SK-N-SH (cell line): Measurements from ENCODE around the gene KMT2E. TPM values are rescaled to one million over a fixed set of nuclear protein-coding genes. Genes with fewer than 3 reads are reported as not detected.

ENCODE experiments used
- CTCF ChIA-PET: fragments of 300-600, 350-600 bp; formaldehyde crosslinking; extraction: SDS; loops from one replicate; lab custom pipeline; 2021; lab: Yijun Ruan, JAX
- POLR2A ChIA-PET: fragments of 350-600 bp; sonication (Branson Sonifier 250); formaldehyde crosslinking; extraction: SDS; loops from one replicate; lab custom pipeline; 2020; ENCODE audit warnings: antibody characterized with exemption, inconsistent platforms; lab: Yijun Ruan, JAX
- DNase-seq: peaks from one replicate; pipeline ENCODE4 v3.0.0; 2012
- H2AFZ ChIP-seq: fragments of 200-600 bp; sonication (generic); 2 replicates; pipeline ENCODE4 v1.8.1; 2016; ENCODE audit warnings: antibody characterized with exemption, mild to moderate bottlenecking, low read depth
- H3F3A ChIP-seq: fragments of 200-600 bp; sonication (generic); replicated peaks from 2 replicates; pipeline ENCODE3; 2016; ENCODE audit warnings: antibody characterized with exemption, mild to moderate bottlenecking; ENCODE audit not compliant: insufficient read depth
- H3K27ac ChIP-seq, 2 experiments: fragments of 200-500 bp in 1 of 2; fragments of 200-600 bp in 1 of 2; sonication (Bioruptor generic) in 1 of 2; sonication (generic), shearing (Covaris generic) in 1 of 2; 2 replicates each; pipeline versions ENCODE4 v1.5.1 to v1.6.1; 2014 to 2016; ENCODE audit warnings: low read depth in 2 of 2, inconsistent platforms in 1 of 2, low read length in 1 of 2, mild to moderate bottlenecking in 1 of 2, mixed read lengths in 1 of 2
- H3K27me3 ChIP-seq: fragments of 200-600 bp; sonication (generic), shearing (Covaris generic); 2 replicates; pipeline ENCODE4 v1.6.1; 2016; ENCODE audit warnings: mixed run types; ENCODE audit not compliant: insufficient read depth
- H3K36me3 ChIP-seq, 2 experiments: fragments of 200-500 bp in 1 of 2; fragments of 200-600 bp in 1 of 2; sonication (Bioruptor generic) in 1 of 2; sonication (generic) in 1 of 2; replicated peaks in 1 of 2; 2 replicates each; pipeline versions ENCODE3 to v1.5.1; 2014 to 2016; ENCODE audit warnings: low read length in 1 of 2, mild to moderate bottlenecking in 1 of 2; ENCODE audit not compliant: insufficient read depth in 2 of 2, control insufficient read depth in 1 of 2
- H3K4me1 ChIP-seq, 2 experiments: fragments of 200-500 bp in 1 of 2; fragments of 200-600 bp in 1 of 2; sonication (Bioruptor generic) in 1 of 2; sonication (generic), shearing (Covaris generic) in 1 of 2; 2 replicates each; pipeline versions ENCODE4 v1.5.1 to v1.6.1; 2014 to 2016; ENCODE audit warnings: low read depth in 1 of 2, low read length in 1 of 2, mixed run types in 1 of 2; ENCODE audit not compliant: insufficient read depth in 2 of 2, control insufficient read depth in 1 of 2
- H3K4me2 ChIP-seq: fragments of 200-600 bp; sonication (generic), shearing (Covaris generic); 2 replicates; pipeline ENCODE4 v1.6.1; 2017; ENCODE audit warnings: mixed run types
- H3K4me3 ChIP-seq, 2 experiments: fragments of 200-500 bp in 1 of 2; fragments of 200-600 bp in 1 of 2; sonication (Bioruptor generic) in 1 of 2; sonication (generic), shearing (Covaris generic) in 1 of 2; 2 replicates each; pipeline versions ENCODE4 v1.5.1 to v1.8.1; 2014 to 2016; ENCODE audit warnings: low read depth in 2 of 2, inconsistent platforms in 1 of 2, low read length in 1 of 2, mild to moderate bottlenecking in 1 of 2, mixed read lengths in 1 of 2, moderate library complexity in 1 of 2
- H3K79me2 ChIP-seq: fragments of 200-600 bp; sonication (generic); 2 replicates; pipeline ENCODE4 v1.8.1; 2017; ENCODE audit warnings: mild to moderate bottlenecking; ENCODE audit not compliant: insufficient read depth
- H3K9ac ChIP-seq: fragments of 200-600 bp; sonication (generic); 2 replicates; pipeline ENCODE4 v1.6.1; 2017; ENCODE audit warnings: mixed run types
- H3K9me2 ChIP-seq: fragments of 200-600 bp; sonication (generic); 2 replicates; pipeline ENCODE4 v1.6.1; 2017; ENCODE audit warnings: mixed run types
- H3K9me3 ChIP-seq: fragments of 200-600 bp; sonication (generic); 2 replicates; pipeline ENCODE4 v1.6.1; 2017; ENCODE audit warnings: mixed run types, mild to moderate bottlenecking, moderate library complexity
- H4K20me1 ChIP-seq: fragments of 200-600 bp; sonication (generic); 2 replicates; pipeline ENCODE4 v1.6.1; 2017; ENCODE audit warnings: mild to moderate bottlenecking, mixed run types; ENCODE audit not compliant: insufficient read depth
- FOSL2 ChIP-seq: IDR thresholded peaks from 2 replicates; pipeline ENCODE4 v1.4.0; 2012; ENCODE audit warnings: low read depth, mild to moderate bottlenecking, moderate library complexity, borderline replicate concordance
- FOXJ3 ChIP-seq: sonication (generic); formaldehyde crosslinking; IDR thresholded peaks from 2 replicates; pipeline ENCODE4 v1.5.1; 2020; ENCODE audit warnings: mild to moderate bottlenecking, missing genetic modification reagents
- FOXM1 ChIP-seq: IDR thresholded peaks from 2 replicates; pipeline ENCODE4 v1.4.0; 2012; ENCODE audit warnings: low read depth, mild to moderate bottlenecking
- POLR2AphosphoS5 ChIP-seq: IDR thresholded peaks from 2 replicates; pipeline ENCODE4 v1.6.1; 2012; ENCODE audit warnings: low read depth, low read length
- RCOR1 ChIP-seq: fragments of 150-350 bp; IDR thresholded peaks from 2 replicates; pipeline ENCODE4 v1.6.1; 2017; ENCODE audit warnings: antibody characterized with exemption, low read length
- RXRA ChIP-seq: IDR thresholded peaks from 2 replicates; pipeline ENCODE4 v1.4.0; 2012; ENCODE audit warnings: low read depth, mild to moderate bottlenecking, borderline replicate concordance
- SIN3A ChIP-seq: IDR thresholded peaks from 2 replicates; pipeline ENCODE4 v1.6.1; 2012; ENCODE audit warnings: low read depth, mild to moderate bottlenecking, low read length, moderate library complexity, borderline replicate concordance
- YY1 ChIP-seq: IDR thresholded peaks from 2 replicates; pipeline ENCODE4 v1.4.0; 2012; ENCODE audit warnings: low read depth, mild to moderate bottlenecking
- WGBS: methylation state at CpG from one replicate; pipeline ENCODE4 v1.1.6; 2017; ENCODE audit warnings: low lambda C conversion rate; 5-methylcytosine and 5-hydroxymethylcytosine counted together
- polyA plus RNA-seq, 3 experiments: library from polyadenylated mRNA; depleted of rRNA; stranded (reverse); fragments of >200 nt; gene quantifications; 2 replicates each; pipeline ENCODE4 v1.2.3, GENCODE V29; 2012
- TF ChIP-seq, protein P1 (sequence below): IDR thresholded peaks from 2 replicates; pipeline ENCODE4 v1.6.1; 2012; ENCODE audit warnings: mild to moderate bottlenecking, low read depth, low read length, moderate library complexity
- TF ChIP-seq, protein P2 (sequence below): IDR thresholded peaks from 2 replicates; pipeline ENCODE4 v1.4.0; 2012; ENCODE audit warnings: low read depth
- TF ChIP-seq, protein P3 (sequence below): fragments of 150-350 bp; IDR thresholded peaks from 2 replicates; pipeline ENCODE4 v1.6.1; 2016; ENCODE audit warnings: mild to moderate bottlenecking, low read depth, low read length

Gene KMT2E
- polyA plus RNA-seq, 1 of the 3 experiments (the other 2 are of a cell fraction) = 6.4 TPM

DNA sequence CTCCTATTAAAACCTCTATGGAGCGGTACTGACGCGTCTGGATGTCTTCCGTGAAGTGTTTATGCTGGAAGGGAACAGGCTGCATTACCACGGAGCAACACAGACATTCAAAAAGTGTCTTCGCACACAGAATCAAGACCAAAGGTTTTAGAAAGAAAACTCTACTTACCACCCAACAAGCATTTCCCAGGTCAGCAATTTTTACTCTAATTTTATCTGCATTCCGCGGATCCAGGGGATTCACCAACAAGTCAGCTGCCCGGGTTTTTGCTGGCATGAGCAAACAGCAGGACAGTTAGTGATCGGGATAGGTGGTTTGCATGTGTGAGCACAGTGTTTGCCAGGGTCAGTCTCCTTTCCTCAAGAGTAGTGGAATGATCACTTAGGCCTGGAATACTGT is 118.8 kb downstream of the KMT2E start:
- Histone ChIP-seq H3K9me3 (no peaks in the 10 kb centered on the region), H3K9me2 (no peaks in the 10 kb centered on the region), H3K27ac (no peak overlapping the region), H2AFZ (no peak overlapping the region), H3K4me3 (no peak overlapping the region), H3K36me3 (peaks cover 24 to 40% of the 10 kb centered on the region in 2 experiments), H3F3A (no peaks in the 10 kb centered on the region), H3K4me2 (no peak overlapping the region), H3K79me2 (peaks cover 55% of the 10 kb centered on the region), H3K4me1 (no peaks in the 10 kb centered on the region; a peak in 1 of 4 replicates), H3K27me3 (no peaks in the 10 kb centered on the region), H4K20me1 (peaks cover 33% of the 10 kb centered on the region; the same call in 1 of the 2 replicates), H3K9ac (no peak overlapping the region)
- DNase-seq = no peak
- WGBS = 98% methylated on average over 10 of the region's 10 CpGs
- CTCF ChIA-PET = interaction anchor here (1.9 to 2.4 kb wide), 2 partner anchors 8 to 152 kb away, joined by 4 to 9 read pairs; no protein-coding TSS in a partner anchor
- POLR2A ChIA-PET = no interaction called here
- TF ChIP-seq, protein P1, sequence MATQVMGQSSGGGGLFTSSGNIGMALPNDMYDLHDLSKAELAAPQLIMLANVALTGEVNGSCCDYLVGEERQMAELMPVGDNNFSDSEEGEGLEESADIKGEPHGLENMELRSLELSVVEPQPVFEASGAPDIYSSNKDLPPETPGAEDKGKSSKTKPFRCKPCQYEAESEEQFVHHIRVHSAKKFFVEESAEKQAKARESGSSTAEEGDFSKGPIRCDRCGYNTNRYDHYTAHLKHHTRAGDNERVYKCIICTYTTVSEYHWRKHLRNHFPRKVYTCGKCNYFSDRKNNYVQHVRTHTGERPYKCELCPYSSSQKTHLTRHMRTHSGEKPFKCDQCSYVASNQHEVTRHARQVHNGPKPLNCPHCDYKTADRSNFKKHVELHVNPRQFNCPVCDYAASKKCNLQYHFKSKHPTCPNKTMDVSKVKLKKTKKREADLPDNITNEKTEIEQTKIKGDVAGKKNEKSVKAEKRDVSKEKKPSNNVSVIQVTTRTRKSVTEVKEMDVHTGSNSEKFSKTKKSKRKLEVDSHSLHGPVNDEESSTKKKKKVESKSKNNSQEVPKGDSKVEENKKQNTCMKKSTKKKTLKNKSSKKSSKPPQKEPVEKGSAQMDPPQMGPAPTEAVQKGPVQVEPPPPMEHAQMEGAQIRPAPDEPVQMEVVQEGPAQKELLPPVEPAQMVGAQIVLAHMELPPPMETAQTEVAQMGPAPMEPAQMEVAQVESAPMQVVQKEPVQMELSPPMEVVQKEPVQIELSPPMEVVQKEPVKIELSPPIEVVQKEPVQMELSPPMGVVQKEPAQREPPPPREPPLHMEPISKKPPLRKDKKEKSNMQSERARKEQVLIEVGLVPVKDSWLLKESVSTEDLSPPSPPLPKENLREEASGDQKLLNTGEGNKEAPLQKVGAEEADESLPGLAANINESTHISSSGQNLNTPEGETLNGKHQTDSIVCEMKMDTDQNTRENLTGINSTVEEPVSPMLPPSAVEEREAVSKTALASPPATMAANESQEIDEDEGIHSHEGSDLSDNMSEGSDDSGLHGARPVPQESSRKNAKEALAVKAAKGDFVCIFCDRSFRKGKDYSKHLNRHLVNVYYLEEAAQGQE = no peak
- no peak for TF ChIP-seq FOXM1

DNA sequence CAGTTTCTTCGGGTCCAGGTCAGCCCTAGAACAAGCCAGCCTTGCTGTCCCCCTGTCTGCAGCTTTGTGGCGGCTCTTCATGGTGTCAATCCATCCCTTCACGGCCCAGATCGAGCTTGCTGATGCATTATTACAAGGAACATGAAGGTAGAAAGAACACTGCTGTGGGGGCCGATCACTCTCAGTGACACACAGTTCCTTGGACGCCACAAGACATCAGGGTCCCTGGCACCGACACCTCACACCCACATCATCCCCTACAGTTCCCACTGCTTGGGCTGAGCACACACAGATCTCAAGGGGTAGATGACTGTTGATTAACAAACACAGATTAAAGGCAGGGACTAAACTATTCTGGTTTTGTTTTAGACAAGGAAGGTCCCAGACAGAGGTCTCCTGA is 119.4 kb downstream of the KMT2E start:
- Histone ChIP-seq H3K9me2 (no peaks in the 10 kb centered on the region), H3K27ac (no peak overlapping the region), H3K4me3 (no peak overlapping the region), H3K9me3 (no peaks in the 10 kb centered on the region), H3K4me1 (no peaks in the 10 kb centered on the region; a peak in 1 of 4 replicates), H3K4me2 (no peak overlapping the region), H3K36me3 (peaks cover 28 to 42% of the 10 kb centered on the region in 2 experiments), H2AFZ (no peak overlapping the region), H3K79me2 (peaks cover 57% of the 10 kb centered on the region), H4K20me1 (peaks cover 33% of the 10 kb centered on the region; the same call in 1 of the 2 replicates), H3K9ac (no peak overlapping the region), H3K27me3 (no peaks in the 10 kb centered on the region), H3F3A (no peaks in the 10 kb centered on the region)
- POLR2A ChIA-PET = no interaction called here
- WGBS = 98% methylated on average over 7 of the region's 7 CpGs
- CTCF ChIA-PET = interaction anchor here (1.9 kb wide), 1 partner anchor 153 kb away, joined by 4 read pairs; no protein-coding TSS in a partner anchor
- no peak for DNase-seq
- no peak for TF ChIP-seq RCOR1
- TF ChIP-seq FOSL2 = no peak

DNA sequence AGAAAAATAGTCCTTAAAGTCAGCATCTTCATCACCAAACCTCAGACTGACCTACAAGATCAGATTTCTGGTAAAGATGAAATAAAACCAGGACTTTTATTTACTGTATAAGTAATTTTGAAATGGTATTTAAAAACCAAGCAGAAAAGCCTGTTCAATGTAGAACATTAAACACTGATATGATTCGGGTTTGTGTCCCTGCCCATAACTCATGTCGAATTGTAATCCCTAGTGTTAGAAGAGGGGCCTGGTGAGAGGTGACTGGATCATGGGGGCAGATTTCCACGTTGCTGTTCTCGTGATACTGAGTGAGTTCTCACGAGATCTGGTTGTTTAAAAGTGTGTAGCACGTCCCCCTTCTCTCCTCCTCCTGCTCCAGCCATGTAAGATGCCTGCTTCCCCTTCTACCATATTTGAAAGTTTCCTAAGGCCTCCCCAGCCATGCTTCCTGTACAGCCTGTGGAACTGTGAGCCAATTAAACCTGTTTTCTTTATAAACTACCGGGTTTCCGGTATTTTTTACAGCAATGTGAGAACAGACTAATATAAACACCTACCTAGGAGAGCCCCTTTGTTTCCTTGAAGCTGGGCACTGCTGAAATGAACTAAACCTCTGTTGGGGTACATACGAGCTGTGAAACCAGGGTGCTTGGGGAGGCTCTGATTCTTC is 120.1 kb downstream of the KMT2E start:
- no peak for DNase-seq
- H3K9me3 ChIP-seq = no peaks in the 10 kb centered on the region
- no peak overlapping the region for H3K27ac ChIP-seq
- POLR2A ChIA-PET = no interaction called here
- no peak overlapping the region for H3K9ac ChIP-seq
- H3K36me3 ChIP-seq = peaks cover 35 to 42% of the 10 kb centered on the region in 2 experiments
- TF ChIP-seq YY1 = no peak
- TF ChIP-seq, protein P2, sequence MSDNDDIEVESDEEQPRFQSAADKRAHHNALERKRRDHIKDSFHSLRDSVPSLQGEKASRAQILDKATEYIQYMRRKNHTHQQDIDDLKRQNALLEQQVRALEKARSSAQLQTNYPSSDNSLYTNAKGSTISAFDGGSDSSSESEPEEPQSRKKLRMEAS = no peak
- no peak for TF ChIP-seq POLR2AphosphoS5
- no peak for TF ChIP-seq RXRA
- no peak for TF ChIP-seq FOXJ3
- TF ChIP-seq SIN3A = no peak
- no peak for TF ChIP-seq FOXM1
- TF ChIP-seq, protein P3, sequence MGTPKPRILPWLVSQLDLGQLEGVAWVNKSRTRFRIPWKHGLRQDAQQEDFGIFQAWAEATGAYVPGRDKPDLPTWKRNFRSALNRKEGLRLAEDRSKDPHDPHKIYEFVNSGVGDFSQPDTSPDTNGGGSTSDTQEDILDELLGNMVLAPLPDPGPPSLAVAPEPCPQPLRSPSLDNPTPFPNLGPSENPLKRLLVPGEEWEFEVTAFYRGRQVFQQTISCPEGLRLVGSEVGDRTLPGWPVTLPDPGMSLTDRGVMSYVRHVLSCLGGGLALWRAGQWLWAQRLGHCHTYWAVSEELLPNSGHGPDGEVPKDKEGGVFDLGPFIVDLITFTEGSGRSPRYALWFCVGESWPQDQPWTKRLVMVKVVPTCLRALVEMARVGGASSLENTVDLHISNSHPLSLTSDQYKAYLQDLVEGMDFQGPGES = no peak
- TF ChIP-seq, all 33 proteins: peak for 0
- Histone ChIP-seq H3F3A (no peaks in the 10 kb centered on the region), H2AFZ (no peak overlapping the region), H3K4me3 (no peak overlapping the region), H4K20me1 (peaks cover 33% of the 10 kb centered on the region; the same call in 1 of the 2 replicates), H3K79me2 (peaks cover 52% of the 10 kb centered on the region), H3K4me2 (no peak overlapping the region), H3K9me2 (no peaks in the 10 kb centered on the region), H3K27me3 (no peaks in the 10 kb centered on the region), H3K4me1 (no peaks in the 10 kb centered on the region; a peak in 1 of 4 replicates)
- WGBS = 92% methylated on average over 9 of the region's 9 CpGs
- CTCF ChIA-PET = interaction anchor here (1.2 kb wide), 1 partner anchor 8 kb away, joined by 3 read pairs; no protein-coding TSS in a partner anchor
